BE2C (cell line): ENCODE measurements around the gene OR10H3. TPM values are rescaled to one million over a fixed set of nuclear protein-coding genes. Genes with fewer than 3 reads are reported as not detected.

Experiments
- DNase-seq: peaks from one replicate; pipeline ENCODE4 v3.0.0-alpha.2; 2020
- H3K27me3 ChIP-seq: fragments of 250-450 bp; sonication (Bioruptor Pico); 2 replicates; pipeline ENCODE4 v1.5.1; 2020; ENCODE audit warnings: mild to moderate bottlenecking
- H3K36me3 ChIP-seq: fragments of 250-450 bp; sonication (Bioruptor Pico); 2 replicates; pipeline ENCODE4 v1.5.1; 2020; ENCODE audit warnings: mild to moderate bottlenecking
- H3K4me1 ChIP-seq: fragments of 250-450 bp; sonication (Bioruptor Pico); 2 replicates; pipeline ENCODE4 v1.5.1; 2020
- H3K4me3 ChIP-seq: 2 replicates; pipeline ENCODE4 v1.5.1; 2011; ENCODE audit warnings: low read depth, low read length
- H3K9me3 ChIP-seq: fragments of 250-450 bp; sonication (Bioruptor Pico); 2 replicates; pipeline ENCODE4 v1.5.1; 2020
- polyA plus RNA-seq: library from polyadenylated mRNA; unstranded; fragments of >200 nt; gene quantifications from one replicate; pipeline ENCODE4 v1.2.1, GENCODE V29; 2012; ENCODE audit warnings: low read depth, missing spikeins; ENCODE audit not compliant: insufficient read length, insufficient read depth
- TF ChIP-seq, protein P1 (sequence below): IDR thresholded peaks from 2 replicates; pipeline ENCODE4 v1.5.1; 2012; ENCODE audit warnings: mild to moderate bottlenecking, low read depth, low read length

Gene OR10H3, protein sequence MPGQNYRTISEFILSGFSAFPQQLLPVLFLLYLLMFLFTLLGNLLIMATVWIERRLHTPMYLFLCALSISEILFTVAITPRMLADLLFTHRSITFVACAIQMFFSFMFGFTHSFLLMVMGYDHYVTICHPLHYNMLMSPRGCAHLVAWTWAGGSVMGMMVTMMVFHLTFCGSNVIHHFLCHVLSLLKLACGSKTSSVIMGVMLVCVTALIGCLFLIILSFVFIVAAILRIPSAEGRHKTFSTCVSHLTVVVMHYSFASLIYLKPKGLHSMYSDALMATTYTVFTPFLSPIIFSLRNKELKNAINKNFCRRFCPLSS
- polyA plus RNA-seq = not detected

DNA sequence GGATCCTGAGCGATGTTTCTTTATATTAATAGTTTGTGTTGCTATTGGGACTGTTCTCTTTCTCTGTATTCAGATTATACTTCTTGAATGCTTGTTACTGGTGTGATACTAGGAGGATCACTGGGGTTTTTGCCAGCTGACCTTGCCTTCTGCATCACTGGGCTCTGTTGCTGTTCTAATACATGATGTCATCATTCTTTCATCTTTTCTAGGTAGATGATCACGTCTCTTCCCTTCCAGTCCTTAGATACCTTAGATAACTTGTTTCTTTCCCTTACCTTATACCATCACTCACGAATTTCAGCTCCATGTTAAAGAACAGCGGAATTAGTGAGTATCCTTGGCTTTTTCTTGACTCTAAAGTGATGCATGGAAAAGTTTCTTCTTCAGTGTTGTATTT, at the start of gene OR10H3:
OR10H3 (plus strand) TSS at position 264 of the 400 bp plus-strand sequence. CDS start 3,408 bp downstream, outside the sequence.
- Histone ChIP-seq H3K4me1 (no peaks in the 10 kb centered on the region), H3K4me3 (no peak within 1 kb of the TSS), H3K27me3 (no peaks in the 10 kb centered on the region), H3K36me3 (no peaks in the 10 kb centered on the region), H3K9me3 (no peaks in the 10 kb centered on the region)
- TF ChIP-seq, protein P1, sequence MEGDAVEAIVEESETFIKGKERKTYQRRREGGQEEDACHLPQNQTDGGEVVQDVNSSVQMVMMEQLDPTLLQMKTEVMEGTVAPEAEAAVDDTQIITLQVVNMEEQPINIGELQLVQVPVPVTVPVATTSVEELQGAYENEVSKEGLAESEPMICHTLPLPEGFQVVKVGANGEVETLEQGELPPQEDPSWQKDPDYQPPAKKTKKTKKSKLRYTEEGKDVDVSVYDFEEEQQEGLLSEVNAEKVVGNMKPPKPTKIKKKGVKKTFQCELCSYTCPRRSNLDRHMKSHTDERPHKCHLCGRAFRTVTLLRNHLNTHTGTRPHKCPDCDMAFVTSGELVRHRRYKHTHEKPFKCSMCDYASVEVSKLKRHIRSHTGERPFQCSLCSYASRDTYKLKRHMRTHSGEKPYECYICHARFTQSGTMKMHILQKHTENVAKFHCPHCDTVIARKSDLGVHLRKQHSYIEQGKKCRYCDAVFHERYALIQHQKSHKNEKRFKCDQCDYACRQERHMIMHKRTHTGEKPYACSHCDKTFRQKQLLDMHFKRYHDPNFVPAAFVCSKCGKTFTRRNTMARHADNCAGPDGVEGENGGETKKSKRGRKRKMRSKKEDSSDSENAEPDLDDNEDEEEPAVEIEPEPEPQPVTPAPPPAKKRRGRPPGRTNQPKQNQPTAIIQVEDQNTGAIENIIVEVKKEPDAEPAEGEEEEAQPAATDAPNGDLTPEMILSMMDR = no peak
- no peak for DNase-seq

DNA sequence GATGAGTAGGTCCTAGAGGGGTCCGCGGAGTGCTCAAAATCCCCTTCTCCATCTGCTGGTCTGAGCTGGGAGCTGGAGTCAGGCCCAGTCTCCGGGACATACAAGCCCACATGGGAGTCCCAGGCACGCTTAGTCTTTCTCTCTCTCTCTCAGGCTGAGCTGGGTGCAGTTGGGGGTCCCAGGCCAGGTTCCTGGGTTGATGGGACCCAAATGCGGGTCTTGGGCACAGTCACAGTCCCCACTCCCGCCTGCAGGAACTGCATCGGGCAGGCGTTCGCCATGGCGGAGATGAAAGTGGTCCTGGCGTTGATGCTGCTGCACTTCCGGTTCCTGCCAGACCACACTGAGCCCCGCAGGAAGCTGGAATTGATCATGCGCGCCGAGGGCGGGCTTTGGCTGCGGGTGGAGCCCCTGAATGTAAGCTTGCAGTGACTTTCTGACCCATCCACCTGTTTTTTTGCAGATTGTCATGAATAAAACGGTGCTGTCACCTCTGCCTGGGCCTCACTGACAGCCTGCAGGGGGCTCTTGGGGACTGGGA, 41.1 kb upstream of the OR10H3 start:
- H3K36me3 ChIP-seq = no peaks in the 10 kb centered on the region
- TF ChIP-seq, protein P1 = no peak
- no peaks in the 10 kb centered on the region for H3K4me1 ChIP-seq
- H3K4me3 ChIP-seq = peak overlapping the region; percentile 35
- no peaks in the 10 kb centered on the region for H3K27me3 ChIP-seq
- no peaks in the 10 kb centered on the region for H3K9me3 ChIP-seq
- DNase-seq = no peak

DNA sequence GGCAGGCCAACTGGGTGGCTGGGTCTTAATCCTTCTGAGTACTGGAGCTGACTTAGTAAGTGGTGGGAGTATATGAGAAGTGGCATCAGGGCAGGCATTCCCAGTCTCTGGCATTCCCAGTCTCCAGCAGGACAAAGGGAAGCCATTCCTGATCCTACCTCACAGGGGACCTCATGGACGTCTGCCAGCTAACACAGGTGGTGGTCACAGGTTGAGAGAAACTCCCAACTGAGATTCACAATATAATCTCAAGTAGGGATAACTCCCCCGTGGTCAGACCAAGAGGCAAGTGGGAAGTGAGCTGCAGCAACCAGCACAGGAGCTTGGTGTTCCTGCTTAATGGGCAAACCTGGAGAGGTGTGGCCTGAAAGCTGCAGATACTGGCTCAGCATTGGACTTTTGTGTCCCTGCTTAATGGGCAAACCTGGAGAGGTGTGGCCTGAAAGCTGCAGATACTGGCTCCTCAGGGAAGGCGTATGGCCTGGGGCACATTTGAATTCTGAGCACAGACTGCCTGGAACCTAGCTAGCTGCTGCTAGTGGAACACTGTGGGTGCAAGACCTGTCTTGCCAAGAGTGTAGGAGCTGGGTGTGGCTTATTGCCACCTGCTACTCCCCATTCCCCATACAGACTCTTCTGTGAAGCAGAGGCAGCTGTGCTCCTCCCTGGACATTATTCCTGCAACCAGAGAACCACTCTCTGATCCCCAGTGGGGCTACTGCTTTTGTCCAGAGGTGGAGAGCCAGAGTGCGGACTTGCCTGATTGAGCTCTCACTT, 35.8 kb upstream of the OR10H3 start:
- H3K36me3 ChIP-seq = no peaks in the 10 kb centered on the region
- H3K4me3 ChIP-seq = no peak overlapping the region
- H3K9me3 ChIP-seq = no peaks in the 10 kb centered on the region
- no peaks in the 10 kb centered on the region for H3K27me3 ChIP-seq
- no peak for DNase-seq
- no peaks in the 10 kb centered on the region for H3K4me1 ChIP-seq
- TF ChIP-seq, protein P1 = no peak

DNA sequence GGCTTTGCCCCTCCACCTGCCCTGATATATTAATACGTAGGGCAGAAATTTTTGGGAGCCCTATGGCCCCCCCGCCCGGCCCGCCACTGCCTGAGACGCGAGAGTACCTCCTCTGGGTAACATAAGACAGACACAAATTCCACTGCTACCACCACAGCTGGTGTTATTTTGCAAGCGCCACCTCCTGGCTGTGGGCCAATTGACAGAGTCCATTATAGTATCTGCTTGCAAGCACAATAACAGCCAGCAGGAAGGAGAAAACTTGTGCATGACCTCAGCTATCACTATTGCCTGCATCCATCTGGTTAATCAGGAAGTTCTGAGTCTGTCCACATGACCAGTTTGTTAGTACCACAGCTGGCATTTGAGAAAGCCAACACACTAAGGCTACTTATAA, 35.3 kb upstream of the OR10H3 start:
- peak; percentile 69 for DNase-seq
- no peak overlapping the region for H3K4me3 ChIP-seq
- no peaks in the 10 kb centered on the region for H3K4me1 ChIP-seq
- H3K9me3 ChIP-seq = no peaks in the 10 kb centered on the region
- no peaks in the 10 kb centered on the region for H3K27me3 ChIP-seq
- no peaks in the 10 kb centered on the region for H3K36me3 ChIP-seq
- TF ChIP-seq, protein P1 = 0 out of 2 replicates have a peak, but pooled peaks have one; percentile 6

DNA sequence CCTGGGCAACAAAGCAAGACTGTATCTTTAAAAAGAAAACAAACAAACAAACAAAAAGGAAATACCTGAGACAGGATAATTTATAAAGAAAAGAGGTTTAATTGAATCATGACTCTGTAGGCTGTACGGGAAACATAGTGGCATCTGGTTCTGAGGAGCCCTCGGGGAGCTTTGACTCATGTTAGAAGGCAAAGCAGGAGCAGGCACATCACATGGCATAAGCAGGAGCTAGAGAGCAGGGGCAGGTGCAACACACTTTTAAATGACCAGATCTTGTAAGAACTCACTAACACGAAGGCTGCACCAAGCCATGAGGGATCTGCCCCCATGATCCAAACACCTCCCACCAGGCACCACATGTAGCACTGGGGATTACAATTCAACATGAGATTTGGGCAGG, 23.1 kb upstream of the OR10H3 start:
- H3K27me3 ChIP-seq = no peaks in the 10 kb centered on the region

More for the DNA sequence above, 23.1 kb upstream of the OR10H3 start:
- Histone ChIP-seq H3K4me3 (no peak overlapping the region), H3K4me1 (no peaks in the 10 kb centered on the region), H3K9me3 (no peaks in the 10 kb centered on the region), H3K36me3 (no peaks in the 10 kb centered on the region)
- TF ChIP-seq, protein P1 = no peak
- DNase-seq = no peak
